Neural cell (in vitro differentiated cells): ENCODE measurements around the gene SPSB3. TPM values are rescaled to one million over a fixed set of nuclear protein-coding genes. Genes with fewer than 3 reads are reported as not detected.

Source experiments
- H2AFZ ChIP-seq: fragments of 200-600, 300-800 bp; sonication (generic), shearing (Covaris generic); 2 replicates; pipeline ENCODE4 v1.6.0; 2014; ENCODE audit warnings: low read depth, mild to moderate bottlenecking, antibody characterized with exemption, low read length, moderate library complexity
- H3F3A ChIP-seq: fragments of 200-600 bp; shearing (Covaris generic); 2 replicates; pipeline ENCODE4 v1.6.1; 2016; ENCODE audit warnings: mild to moderate bottlenecking, moderate library complexity, mixed read lengths, antibody characterized with exemption, low read length; ENCODE audit not compliant: insufficient read depth, poor library complexity, severe bottlenecking
- H3K27ac ChIP-seq: fragments of 200-600, 300-800 bp; sonication (generic), shearing (Covaris generic); 2 replicates; pipeline ENCODE4 v1.5.1; 2014; ENCODE audit warnings: mild to moderate bottlenecking, low read length, moderate library complexity
- H3K27me3 ChIP-seq: fragments of 300-800, 200-600 bp; sonication (generic), shearing (Covaris generic); 2 replicates; pipeline ENCODE4 v1.6.0; 2014; ENCODE audit warnings: mild to moderate bottlenecking, low read depth, low read length, moderate library complexity; ENCODE audit not compliant: insufficient read depth
- H3K36me3 ChIP-seq: fragments of 300-800, 200-600 bp; sonication (generic), shearing (Covaris generic); 2 replicates; pipeline ENCODE4 v1.5.1; 2014; ENCODE audit warnings: mild to moderate bottlenecking, antibody characterized with exemption, low read length, moderate library complexity; ENCODE audit not compliant: insufficient read depth
- H3K4me2 ChIP-seq: fragments of 300-800, 200-600 bp; sonication (generic), shearing (Covaris generic); 2 replicates; pipeline ENCODE4 v1.6.0; 2014; ENCODE audit warnings: mild to moderate bottlenecking, low read length
- H3K4me3 ChIP-seq: fragments of 300-800, 200-600 bp; sonication (generic), shearing (Covaris generic); 2 replicates; pipeline ENCODE4 v1.5.1; 2014; ENCODE audit warnings: mild to moderate bottlenecking, low read length, moderate library complexity
- H3K79me2 ChIP-seq: fragments of 200-600 bp; shearing (Covaris generic); replicated peaks from 2 replicates; pipeline ENCODE4 v1.6.0; 2014; ENCODE audit warnings: mild to moderate bottlenecking, low read length, moderate library complexity; ENCODE audit not compliant: insufficient read depth
- H3K9ac ChIP-seq: fragments of 300-800, 200-600 bp; sonication (generic), shearing (Covaris generic); 2 replicates; pipeline ENCODE4 v1.6.1; 2016; ENCODE audit warnings: mild to moderate bottlenecking, low read length, mixed read lengths
- H3K9me2 ChIP-seq: fragments of 200-600 bp; shearing (Covaris generic); 2 replicates; pipeline ENCODE4 v1.6.1; 2016; ENCODE audit warnings: mild to moderate bottlenecking, low read length, mixed read lengths; ENCODE audit not compliant: insufficient read depth
- H3K9me3 ChIP-seq: fragments of 200-600, 300-800 bp; sonication (generic), shearing (Covaris generic); 2 replicates; pipeline ENCODE4 v1.6.1; 2016; ENCODE audit warnings: mild to moderate bottlenecking, mixed run types, low read length, moderate library complexity, mixed read lengths
- H4K20me1 ChIP-seq: fragments of 200-600 bp; shearing (Covaris generic); 2 replicates; pipeline ENCODE4 v1.6.1; 2016; ENCODE audit warnings: mild to moderate bottlenecking, mixed run types; ENCODE audit not compliant: insufficient read depth
- EP300 ChIP-seq: fragments of 450-650 bp; conservative IDR thresholded peaks from 2 replicates; pipeline ENCODE4 v1.6.1; 2014; ENCODE audit warnings: antibody characterized with exemption, mild to moderate bottlenecking, moderate library complexity; ENCODE audit not compliant: poor library complexity, severe bottlenecking
- EZH2 ChIP-seq: fragments of 200-600, 300-800 bp; shearing (Covaris generic), sonication (generic); IDR thresholded peaks from 2 replicates; pipeline ENCODE4 v1.6.1; 2014; ENCODE audit warnings: antibody characterized with exemption, low read length, borderline replicate concordance, mild to moderate bottlenecking; ENCODE audit not compliant: insufficient read depth, poor library complexity, severe bottlenecking
- MXI1 ChIP-seq: fragments of 450-650 bp; conservative IDR thresholded peaks from 2 replicates; pipeline ENCODE4 v1.6.1; 2014; ENCODE audit warnings: antibody characterized with exemption, mild to moderate bottlenecking; ENCODE audit not compliant: poor library complexity, severe bottlenecking
- RAD21 ChIP-seq: fragments of 450-650 bp; conservative IDR thresholded peaks from 2 replicates; pipeline ENCODE4 v1.6.1; 2014; ENCODE audit warnings: antibody characterized with exemption, mild to moderate bottlenecking, moderate library complexity
- SMC3 ChIP-seq: fragments of 450-650 bp; conservative IDR thresholded peaks from 2 replicates; pipeline ENCODE4 v1.6.1; 2014; ENCODE audit warnings: antibody characterized with exemption, mild to moderate bottlenecking, moderate library complexity; ENCODE audit not compliant: poor library complexity
- polyA plus RNA-seq: library from polyadenylated mRNA; depleted of rRNA; stranded (reverse); fragments of >200 nt; gene quantifications from 2 replicates; pipeline ENCODE4 v1.2.3, GENCODE V29; 2014
- TF ChIP-seq, protein P1 (sequence below): IDR thresholded peaks from 2 replicates; pipeline ENCODE4 v1.6.1; 2012; ENCODE audit warnings: borderline replicate concordance

Gene SPSB3
- polyA plus RNA-seq, 1 donor from 2014 or later, result 315 TPM

DNA sequence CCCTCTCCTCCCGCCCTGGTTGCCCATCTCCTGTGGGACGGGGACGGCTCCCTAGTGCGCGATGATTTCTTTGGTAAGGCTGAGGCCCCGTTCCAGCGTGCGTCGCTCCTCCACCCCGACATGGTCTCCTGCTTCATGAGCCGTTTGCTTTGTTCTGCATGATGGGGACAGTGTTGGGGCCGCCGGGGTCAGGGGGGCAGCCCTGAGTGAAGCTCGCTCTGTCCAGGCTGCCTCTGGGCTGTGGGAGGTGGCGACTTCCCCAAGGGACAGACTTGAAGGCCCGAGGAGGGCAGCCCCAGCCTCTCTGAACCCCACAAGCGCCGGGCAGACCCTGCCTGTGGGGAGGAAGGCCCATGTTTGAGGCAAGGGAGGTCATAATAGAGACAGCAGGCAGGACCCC, 23.4 kb downstream of the SPSB3 start:
- no peaks in the 10 kb centered on the region for H3F3A ChIP-seq
- no peak overlapping the region for H3K27ac ChIP-seq
- no peak overlapping the region for H3K4me3 ChIP-seq
- H3K9me3 ChIP-seq, result no peaks in the 10 kb centered on the region
- H3K9ac ChIP-seq, result no peak overlapping the region
- no peak overlapping the region for H3K4me2 ChIP-seq
- H3K9me2 ChIP-seq, result no peaks in the 10 kb centered on the region
- no peaks in the 10 kb centered on the region for H3K27me3 ChIP-seq
- TF ChIP-seq, protein P1, sequence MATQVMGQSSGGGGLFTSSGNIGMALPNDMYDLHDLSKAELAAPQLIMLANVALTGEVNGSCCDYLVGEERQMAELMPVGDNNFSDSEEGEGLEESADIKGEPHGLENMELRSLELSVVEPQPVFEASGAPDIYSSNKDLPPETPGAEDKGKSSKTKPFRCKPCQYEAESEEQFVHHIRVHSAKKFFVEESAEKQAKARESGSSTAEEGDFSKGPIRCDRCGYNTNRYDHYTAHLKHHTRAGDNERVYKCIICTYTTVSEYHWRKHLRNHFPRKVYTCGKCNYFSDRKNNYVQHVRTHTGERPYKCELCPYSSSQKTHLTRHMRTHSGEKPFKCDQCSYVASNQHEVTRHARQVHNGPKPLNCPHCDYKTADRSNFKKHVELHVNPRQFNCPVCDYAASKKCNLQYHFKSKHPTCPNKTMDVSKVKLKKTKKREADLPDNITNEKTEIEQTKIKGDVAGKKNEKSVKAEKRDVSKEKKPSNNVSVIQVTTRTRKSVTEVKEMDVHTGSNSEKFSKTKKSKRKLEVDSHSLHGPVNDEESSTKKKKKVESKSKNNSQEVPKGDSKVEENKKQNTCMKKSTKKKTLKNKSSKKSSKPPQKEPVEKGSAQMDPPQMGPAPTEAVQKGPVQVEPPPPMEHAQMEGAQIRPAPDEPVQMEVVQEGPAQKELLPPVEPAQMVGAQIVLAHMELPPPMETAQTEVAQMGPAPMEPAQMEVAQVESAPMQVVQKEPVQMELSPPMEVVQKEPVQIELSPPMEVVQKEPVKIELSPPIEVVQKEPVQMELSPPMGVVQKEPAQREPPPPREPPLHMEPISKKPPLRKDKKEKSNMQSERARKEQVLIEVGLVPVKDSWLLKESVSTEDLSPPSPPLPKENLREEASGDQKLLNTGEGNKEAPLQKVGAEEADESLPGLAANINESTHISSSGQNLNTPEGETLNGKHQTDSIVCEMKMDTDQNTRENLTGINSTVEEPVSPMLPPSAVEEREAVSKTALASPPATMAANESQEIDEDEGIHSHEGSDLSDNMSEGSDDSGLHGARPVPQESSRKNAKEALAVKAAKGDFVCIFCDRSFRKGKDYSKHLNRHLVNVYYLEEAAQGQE, result no peak
- H4K20me1 ChIP-seq, result no peaks in the 10 kb centered on the region
- no peak overlapping the region for H2AFZ ChIP-seq
- no peaks in the 10 kb centered on the region for H3K79me2 ChIP-seq
- no peaks in the 10 kb centered on the region for H3K36me3 ChIP-seq

DNA sequence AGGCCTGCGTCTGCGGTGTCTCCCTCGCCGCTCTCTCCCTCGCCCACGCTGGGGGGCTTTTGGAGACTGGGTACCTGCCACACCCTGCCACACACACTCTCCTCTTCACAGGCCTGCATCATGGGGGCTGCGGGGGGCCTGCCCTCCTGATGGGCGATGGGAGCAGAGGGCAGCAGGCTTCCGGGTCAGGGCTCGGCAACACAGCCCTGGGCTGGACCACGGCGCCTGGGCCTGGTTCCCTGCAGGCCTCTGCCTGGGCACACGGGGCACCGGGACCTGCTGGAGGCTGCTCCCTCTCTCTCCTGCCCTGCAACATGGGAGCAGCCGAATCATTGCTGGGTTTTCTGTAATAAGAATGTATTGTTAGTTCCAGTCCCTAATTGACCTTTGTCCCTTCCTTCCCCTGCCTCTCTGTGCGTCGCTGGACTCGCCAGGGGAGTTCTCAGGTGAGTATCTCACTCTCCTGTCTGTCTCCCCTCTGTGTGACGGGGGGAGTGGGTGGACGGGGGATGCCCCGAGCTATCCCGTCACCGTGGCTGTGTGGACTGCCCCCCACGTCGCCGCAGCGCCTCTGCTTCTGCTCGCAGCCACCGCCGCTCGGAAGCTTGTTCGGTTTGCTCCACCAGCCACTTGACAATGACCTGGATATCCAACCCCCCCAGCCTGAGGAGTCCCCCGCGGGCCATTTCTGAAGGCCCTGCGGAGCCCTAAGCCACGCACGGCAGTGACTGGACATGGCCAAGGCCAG, 24.5 kb downstream of the SPSB3 start:
- Histone ChIP-seq H3K4me2 (no peak overlapping the region), H3K9ac (no peak overlapping the region), H3F3A (no peaks in the 10 kb centered on the region), H3K4me3 (no peak overlapping the region), H3K36me3 (no peaks in the 10 kb centered on the region), H4K20me1 (no peaks in the 10 kb centered on the region), H2AFZ (no peak overlapping the region), H3K27ac (no peak overlapping the region), H3K79me2 (no peaks in the 10 kb centered on the region), H3K9me2 (no peaks in the 10 kb centered on the region), H3K27me3 (no peaks in the 10 kb centered on the region), H3K9me3 (no peaks in the 10 kb centered on the region)
- TF ChIP-seq, protein P1, result no peak
- TF ChIP-seq RAD21 (no peak), EP300 (no peak), EZH2 (no peak), MXI1 (no peak), SMC3 (no peak)
